ENCODE data around the gene PDCD4. TPM values are rescaled to one million over a fixed set of nuclear protein-coding genes. Genes with fewer than 3 reads are reported as not detected.
A peak's percentile ranks its signal among the peaks of the same experiment; 100 is the strongest.
"Not testable (repeated sequence)": the region's sequence is repeated elsewhere in the genome, so short reads cannot be mapped to it uniquely, and the experiment has no call there.

The PDCD4 gene
- total RNA-seq, 1 experiment from 2014 or later, result 43.0 TPM

DNA sequence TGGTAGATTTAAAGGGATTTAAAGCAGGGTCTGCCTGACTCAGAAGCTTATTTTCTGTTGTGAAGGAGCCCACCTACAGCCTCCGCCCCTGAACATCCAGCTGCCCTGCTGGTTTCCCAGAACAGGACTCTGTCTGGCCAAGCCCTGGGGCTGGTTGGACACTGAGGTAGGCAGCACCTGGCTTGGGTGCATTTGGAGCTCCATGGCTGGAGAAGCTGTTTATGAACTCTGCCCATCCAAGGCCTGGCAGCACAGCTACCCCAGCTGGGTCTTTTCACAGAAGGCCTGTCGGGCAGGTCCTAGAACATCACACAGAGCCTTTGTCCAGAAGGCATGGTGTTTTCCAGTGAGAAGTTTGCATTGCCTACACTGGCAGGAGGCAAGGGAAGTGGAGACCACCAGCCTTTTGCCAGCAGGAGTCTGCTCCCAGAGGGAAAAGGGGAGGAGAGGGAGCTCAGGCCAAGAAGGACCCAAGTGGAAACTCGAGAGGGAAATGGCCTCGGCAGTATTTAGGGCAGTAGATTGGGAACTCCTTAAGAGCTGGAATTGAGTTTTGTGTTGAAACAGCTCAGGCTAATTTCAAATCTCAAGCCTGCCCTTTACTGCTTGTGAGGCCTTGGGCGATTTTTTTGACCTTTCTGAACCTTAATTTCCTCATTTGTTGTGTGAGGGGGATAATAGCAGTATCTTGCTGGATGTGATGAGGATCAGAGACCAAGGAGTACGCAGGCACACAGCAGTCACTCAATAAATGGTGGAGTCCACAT is 12.3 kb upstream of the PDCD4 start:
- in situ Hi-C loops (cut with HindIII; ENCODE audit: low sequenced_read_pairs), result no loop called here
- DNase-seq (ENCODE audit: low spot score), result no peak

DNA sequence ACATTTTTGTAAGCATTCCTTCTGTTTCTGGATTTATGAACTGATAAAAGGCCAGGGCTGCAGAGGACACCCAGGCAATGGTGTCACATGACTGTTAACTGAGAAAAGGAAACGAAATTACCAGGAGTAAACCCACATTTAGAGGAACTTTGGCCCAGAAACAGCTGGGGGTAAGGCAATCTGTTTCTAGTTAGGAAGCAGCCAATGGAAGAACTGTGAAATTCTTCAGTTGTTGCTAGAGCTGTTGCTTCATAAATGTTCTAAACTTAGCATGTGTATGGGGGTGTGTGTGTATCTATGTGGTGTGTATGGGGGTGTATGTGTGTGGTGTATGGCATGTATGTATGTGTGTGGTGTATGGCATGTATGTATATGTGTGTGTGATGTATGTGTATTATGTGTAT is 11.8 kb upstream of the PDCD4 start:
- DNase-seq (ENCODE audit: low spot score), result no peak
- in situ Hi-C loops (cut with HindIII; ENCODE audit: low sequenced_read_pairs), result no loop called here

GRCh38 chr10:110860576-110861241 is 11.0 kb upstream of the PDCD4 start:
- in situ Hi-C loops (cut with HindIII; ENCODE audit: low sequenced_read_pairs), result no loop called here
- peak; percentile 69 for DNase-seq (ENCODE audit: low spot score)

- in situ Hi-C loops (cut with HindIII; ENCODE audit: low sequenced_read_pairs), result no loop called here
- no peak for DNase-seq (ENCODE audit: low spot score)
Observed at GRCh38 chr10:110861476-110861875, 10.3 kb upstream of the PDCD4 start.

DNA sequence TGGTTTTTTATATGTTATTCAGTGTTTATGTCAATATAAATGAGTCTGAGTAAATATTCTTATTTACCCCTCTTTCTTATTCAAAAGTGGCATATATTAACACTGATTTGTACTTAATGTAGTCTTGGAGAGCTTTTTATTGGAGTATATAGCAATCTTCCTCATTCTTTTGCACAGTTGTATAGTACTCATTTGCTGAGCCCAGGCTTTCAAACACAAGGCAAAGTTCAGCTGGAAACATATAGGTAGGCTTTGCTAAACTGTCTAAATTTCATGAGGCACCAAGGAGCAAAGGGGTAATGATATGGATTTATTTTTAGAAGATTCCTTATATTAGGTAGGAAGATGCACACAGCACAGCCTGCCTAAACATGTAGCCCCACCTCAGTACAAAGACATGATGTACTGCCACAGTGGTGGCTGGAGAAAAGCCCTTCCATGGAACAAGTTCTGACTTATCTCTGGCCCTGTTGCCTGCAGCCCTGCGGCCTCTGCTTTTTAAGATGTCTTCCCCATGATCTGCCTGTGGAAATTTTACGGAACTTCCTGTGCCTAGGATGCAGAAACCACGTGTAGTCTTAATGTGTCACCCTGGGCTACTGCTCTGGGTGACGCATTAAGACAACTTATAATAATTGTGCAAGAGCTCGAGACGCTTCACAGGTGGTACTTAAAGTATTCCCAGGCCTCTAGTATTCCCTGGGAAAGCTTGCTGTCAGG is 9.6 kb upstream of the PDCD4 start:
- DNase-seq (ENCODE audit: low spot score), result no peak
- in situ Hi-C loops (cut with HindIII; ENCODE audit: low sequenced_read_pairs), result no loop called here

DNA sequence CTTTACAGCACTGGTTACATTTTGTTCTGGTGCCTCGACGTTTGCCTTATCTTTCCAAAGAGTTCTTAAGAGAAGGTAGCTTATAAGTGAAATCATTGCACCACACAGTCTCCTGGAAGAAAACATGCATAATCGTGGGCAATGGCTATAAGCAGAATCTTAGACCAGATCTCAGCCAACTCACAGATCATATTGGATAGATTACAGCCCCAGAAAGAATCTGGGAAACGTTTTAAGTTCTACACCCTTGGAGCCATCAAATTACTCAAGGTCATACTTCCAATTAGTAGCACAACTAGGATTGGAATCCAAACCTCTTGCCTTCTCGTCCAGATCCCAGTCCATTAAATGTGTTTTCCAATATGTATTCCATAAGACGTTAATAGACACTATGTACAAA is 8.8 kb upstream of the PDCD4 start:
- in situ Hi-C loops (cut with HindIII; ENCODE audit: low sequenced_read_pairs), result no loop called here
- DNase-seq (ENCODE audit: low spot score), result no peak

GRCh38 chr10:110863361-110863760 is 8.4 kb upstream of the PDCD4 start:
- no peak for DNase-seq (ENCODE audit: low spot score)
- in situ Hi-C loops (cut with HindIII; ENCODE audit: low sequenced_read_pairs), result no loop called here

DNA sequence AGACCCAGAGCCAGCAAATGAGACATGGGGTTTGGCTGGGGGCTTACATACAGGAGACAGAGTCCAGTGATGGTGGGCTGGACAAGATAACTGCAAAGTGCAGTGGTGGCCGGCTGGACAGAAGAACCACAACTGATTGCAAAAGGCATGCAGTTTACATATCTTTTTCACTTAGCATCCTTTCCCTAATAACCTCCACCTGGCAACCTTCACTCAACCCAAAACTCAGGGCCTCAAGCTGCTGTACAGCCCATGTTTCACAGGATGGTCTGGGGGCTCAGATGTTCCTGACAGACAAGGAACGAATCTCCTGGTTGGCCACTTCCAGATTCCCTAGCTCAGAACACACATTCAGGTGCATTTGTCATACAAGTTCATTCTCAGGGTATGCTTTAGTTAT is 7.8 kb upstream of the PDCD4 start:
- in situ Hi-C loops (cut with HindIII; ENCODE audit: low sequenced_read_pairs), result no loop called here
- no peak for DNase-seq (ENCODE audit: low spot score)

- in situ Hi-C loops (cut with HindIII; ENCODE audit: low sequenced_read_pairs), result no loop called here
- peak; percentile 84 for DNase-seq (ENCODE audit: low spot score)
Observed at GRCh38 chr10:110864662-110865140, 7.0 kb upstream of the PDCD4 start.

GRCh38 chr10:110865186-110865808 is 6.4 kb upstream of the PDCD4 start:
- in situ Hi-C loops (cut with HindIII; ENCODE audit: low sequenced_read_pairs), result no loop called here

GRCh38 chr10:110865809-110866482 is 5.8 kb upstream of the PDCD4 start:
- peak; percentile 31 for DNase-seq (ENCODE audit: low spot score)
- in situ Hi-C loops (cut with HindIII; ENCODE audit: low sequenced_read_pairs), result no loop called here

More at GRCh38 chr10:110865186-110865808, 6.4 kb upstream of the PDCD4 start:
- no peak for DNase-seq (ENCODE audit: low spot score)

GRCh38 chr10:110867011-110867806 is 4.5 kb upstream of the PDCD4 start:
- in situ Hi-C loops (cut with HindIII; ENCODE audit: low sequenced_read_pairs); DNase-seq (ENCODE audit: low spot score): not testable (repeated sequence)

- DNase-seq (ENCODE audit: low spot score), result no peak
- in situ Hi-C loops (cut with HindIII; ENCODE audit: low sequenced_read_pairs), result no loop called here
Observed at GRCh38 chr10:110867807-110868465, 3.8 kb upstream of the PDCD4 start.

DNA sequence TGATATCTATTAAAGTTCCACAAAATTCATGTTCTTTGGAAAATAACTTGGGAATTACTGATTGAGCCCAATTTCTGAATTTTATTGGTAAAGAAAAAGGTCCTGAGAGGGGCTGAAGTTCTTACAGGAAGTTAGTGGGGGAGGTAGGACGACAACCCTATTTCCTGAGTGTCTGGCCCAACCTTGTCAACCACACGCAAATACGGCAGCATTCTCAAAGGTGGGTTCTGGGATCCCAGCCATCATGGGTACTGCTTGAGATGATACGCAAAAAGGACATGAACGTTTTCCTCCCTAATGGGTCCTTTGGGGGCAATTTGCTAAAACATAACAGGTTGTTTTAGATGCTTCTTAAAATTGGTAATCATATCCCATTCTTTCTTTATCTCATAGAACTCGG is 2.7 kb upstream of the PDCD4 start:
- in situ Hi-C loops (cut with HindIII; ENCODE audit: low sequenced_read_pairs), result no loop called here
- DNase-seq (ENCODE audit: low spot score), result no peak

DNA sequence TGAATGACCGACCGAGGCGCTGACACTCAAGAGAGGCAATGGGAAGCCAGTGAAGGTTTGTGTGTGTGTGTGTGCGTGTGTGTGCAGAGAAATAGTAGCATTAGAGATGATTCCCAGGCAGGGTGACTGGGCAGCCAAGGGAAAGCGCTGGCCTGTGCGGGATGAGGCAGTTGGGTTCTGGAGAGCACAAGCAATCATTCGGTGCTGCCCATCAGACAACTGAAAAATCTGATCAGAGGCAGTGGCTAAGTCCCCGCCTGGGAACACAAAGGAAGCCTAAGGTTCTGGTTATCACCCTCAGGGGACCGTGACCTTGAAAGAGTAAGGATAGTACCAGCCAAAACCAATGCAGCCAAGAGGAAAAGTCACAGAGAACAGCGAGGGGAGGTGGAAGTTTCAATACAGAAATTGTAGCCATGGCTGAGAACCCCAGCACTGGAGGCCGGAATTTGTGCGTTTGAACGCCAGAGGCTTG is 868 bp upstream of the PDCD4 start:
- DNase-seq (ENCODE audit: low spot score), result no peak
- in situ Hi-C loops (cut with HindIII; ENCODE audit: low sequenced_read_pairs), result no loop called here

DNA sequence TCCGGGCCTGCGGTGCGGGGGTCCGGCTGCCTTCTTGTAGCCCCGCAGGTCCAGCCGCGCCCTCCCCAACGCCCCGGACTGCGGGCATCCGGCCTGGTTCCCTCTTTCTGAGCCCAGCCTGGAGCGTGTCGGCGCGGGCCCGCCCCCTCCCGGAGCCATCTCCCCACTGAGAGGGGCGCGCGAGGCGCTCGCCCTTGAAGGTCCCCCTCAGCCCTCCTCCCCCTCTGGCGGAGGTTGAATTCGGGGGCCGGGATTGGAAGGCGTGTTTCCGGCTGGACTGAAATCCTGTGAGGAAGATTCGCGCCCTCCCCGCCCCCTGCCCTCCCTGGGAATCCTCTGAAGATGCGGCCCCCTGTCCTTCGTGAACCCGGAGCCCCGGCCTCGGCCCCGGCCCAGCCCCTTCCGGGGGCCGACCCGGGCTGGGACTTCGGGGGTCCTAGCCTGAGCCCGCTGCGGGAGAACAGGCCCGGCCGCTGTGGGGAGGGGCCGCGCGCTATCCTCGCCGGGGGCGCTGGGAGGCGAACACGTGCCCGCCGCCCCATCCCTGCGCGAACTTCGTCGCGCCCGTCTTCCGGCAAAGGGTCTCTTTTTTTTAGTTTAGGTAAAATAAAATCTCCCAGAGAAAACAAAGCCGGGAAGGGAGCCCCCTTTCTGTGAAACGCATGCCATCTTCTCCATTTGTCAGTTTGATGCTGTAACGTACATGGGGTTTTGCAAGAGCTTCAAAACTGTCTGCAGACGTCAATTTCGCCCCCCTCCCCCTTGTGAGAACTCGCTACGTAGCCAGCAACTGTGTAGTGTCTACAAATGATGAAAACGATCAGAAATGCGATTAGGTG is 636 bp downstream of the PDCD4 start:
- peak; percentile 70 for DNase-seq (ENCODE audit: low spot score)
- in situ Hi-C loops (cut with HindIII; ENCODE audit: low sequenced_read_pairs), result no loop called here
